Mesothelial cell of epicardium (in vitro differentiated cells): ENCODE results near the gene LBP. TPM values are rescaled to one million over a fixed set of nuclear protein-coding genes. Genes with fewer than 3 reads are reported as not detected.
"Not testable (repeated sequence)": the region's sequence is repeated elsewhere in the genome, so short reads cannot be mapped to it uniquely, and the experiment has no call there.

Experiments used
- DNase-seq, 2 experiments: peaks; one replicate each; pipeline ENCODE4 v3.0.0; 2021; ENCODE audit warnings: low spot score in 2 of 2; ENCODE audit not compliant: unreplicated experiment in 2 of 2
- H3K27ac Mint-ChIP-seq: 2 replicates; pipeline ENCODE4 v1.8.0; 2021; ENCODE audit warnings: mixed read lengths
- H3K27me3 Mint-ChIP-seq: 2 replicates; pipeline ENCODE4 v1.8.0; 2021; ENCODE audit warnings: low read depth, mixed read lengths
- H3K36me3 Mint-ChIP-seq: 2 replicates; pipeline ENCODE4 v1.8.0; 2021; ENCODE audit warnings: mixed read lengths
- H3K4me1 Mint-ChIP-seq: 2 replicates; pipeline ENCODE4 v1.8.0; 2021; ENCODE audit warnings: mixed read lengths
- H3K4me3 Mint-ChIP-seq: 2 replicates; pipeline ENCODE4 v1.8.0; 2021; ENCODE audit warnings: mild to moderate bottlenecking, moderate library complexity, mixed read lengths
- H3K9me3 Mint-ChIP-seq: 2 replicates; pipeline ENCODE4 v1.8.0; 2021; ENCODE audit warnings: mixed read lengths
- total RNA-seq: library from RNA; stranded (reverse); gene quantifications from 3 replicates; pipeline ENCODE4 v1.2.1, GENCODE V29; 2021
- TF ChIP-seq, protein P1 (sequence below): fragments of 200-600 bp; sonication (generic); IDR thresholded peaks from one replicate; pipeline ENCODE4 v1.5.0; 2021; ENCODE audit warnings: antibody characterized with exemption; ENCODE audit not compliant: unreplicated experiment

LBP gene
- total RNA-seq, 1 donor from 2014 or later = not detected

DNA sequence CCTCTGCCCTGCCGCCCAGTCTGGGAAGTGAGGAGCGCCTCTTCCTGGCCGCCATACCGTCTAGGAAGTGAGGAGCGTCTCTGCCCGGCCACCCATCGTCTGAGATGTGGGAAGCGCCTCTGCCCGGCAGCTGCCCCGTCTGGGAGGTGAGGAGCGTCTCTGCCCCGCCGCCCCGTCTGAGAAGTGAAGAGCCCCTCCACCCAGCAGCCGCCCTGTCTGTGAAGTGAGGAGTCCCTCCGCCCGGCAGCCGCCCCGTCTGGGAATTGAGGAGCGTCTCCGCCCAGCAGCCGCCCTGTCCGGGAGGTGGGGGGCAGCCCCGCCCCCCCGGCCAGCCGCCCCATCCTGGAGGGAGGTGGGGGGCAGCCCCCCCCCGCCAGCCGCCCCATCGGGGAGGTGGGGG is 61.0 kb downstream of the LBP start:
- no peaks in the 10 kb centered on the region for H3K4me1 Mint-ChIP-seq
- peaks cover 35% of the 10 kb centered on the region for H3K36me3 Mint-ChIP-seq
- TF ChIP-seq, protein P1, sequence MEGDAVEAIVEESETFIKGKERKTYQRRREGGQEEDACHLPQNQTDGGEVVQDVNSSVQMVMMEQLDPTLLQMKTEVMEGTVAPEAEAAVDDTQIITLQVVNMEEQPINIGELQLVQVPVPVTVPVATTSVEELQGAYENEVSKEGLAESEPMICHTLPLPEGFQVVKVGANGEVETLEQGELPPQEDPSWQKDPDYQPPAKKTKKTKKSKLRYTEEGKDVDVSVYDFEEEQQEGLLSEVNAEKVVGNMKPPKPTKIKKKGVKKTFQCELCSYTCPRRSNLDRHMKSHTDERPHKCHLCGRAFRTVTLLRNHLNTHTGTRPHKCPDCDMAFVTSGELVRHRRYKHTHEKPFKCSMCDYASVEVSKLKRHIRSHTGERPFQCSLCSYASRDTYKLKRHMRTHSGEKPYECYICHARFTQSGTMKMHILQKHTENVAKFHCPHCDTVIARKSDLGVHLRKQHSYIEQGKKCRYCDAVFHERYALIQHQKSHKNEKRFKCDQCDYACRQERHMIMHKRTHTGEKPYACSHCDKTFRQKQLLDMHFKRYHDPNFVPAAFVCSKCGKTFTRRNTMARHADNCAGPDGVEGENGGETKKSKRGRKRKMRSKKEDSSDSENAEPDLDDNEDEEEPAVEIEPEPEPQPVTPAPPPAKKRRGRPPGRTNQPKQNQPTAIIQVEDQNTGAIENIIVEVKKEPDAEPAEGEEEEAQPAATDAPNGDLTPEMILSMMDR = no peak
- no peaks in the 10 kb centered on the region for H3K27me3 Mint-ChIP-seq
- H3K9me3 Mint-ChIP-seq = peaks cover 15% of the 10 kb centered on the region
- no peak for DNase-seq
- H3K4me3 Mint-ChIP-seq = no peak overlapping the region
- H3K27ac Mint-ChIP-seq = no peak overlapping the region

DNA sequence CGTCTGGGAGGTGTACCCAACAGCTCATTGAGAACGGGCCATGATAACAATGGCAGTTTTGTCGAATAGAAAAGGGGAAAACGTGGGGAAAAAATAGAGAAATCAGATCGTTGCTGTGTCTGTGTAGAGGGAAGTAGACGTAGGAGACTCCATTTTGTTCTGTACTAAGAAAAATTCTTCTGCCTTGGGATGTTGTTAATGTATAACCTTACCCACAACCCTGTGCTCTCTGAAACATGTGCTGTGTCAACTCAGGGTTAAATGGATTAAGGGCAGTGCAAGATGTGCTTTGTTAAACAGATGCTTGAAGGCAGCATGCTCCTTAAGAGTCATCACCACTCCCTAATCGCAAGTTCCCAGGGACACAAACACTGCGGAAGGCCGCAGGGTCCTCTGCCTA is 61.5 kb downstream of the LBP start:
- not testable (repeated sequence) for H3K27ac Mint-ChIP-seq, H3K4me1 Mint-ChIP-seq, H3K4me3 Mint-ChIP-seq, DNase-seq, H3K27me3 Mint-ChIP-seq
- Mint-ChIP-seq H3K36me3 (peaks cover 38% of the 10 kb centered on the region), H3K9me3 (peaks cover 15% of the 10 kb centered on the region)

DNA sequence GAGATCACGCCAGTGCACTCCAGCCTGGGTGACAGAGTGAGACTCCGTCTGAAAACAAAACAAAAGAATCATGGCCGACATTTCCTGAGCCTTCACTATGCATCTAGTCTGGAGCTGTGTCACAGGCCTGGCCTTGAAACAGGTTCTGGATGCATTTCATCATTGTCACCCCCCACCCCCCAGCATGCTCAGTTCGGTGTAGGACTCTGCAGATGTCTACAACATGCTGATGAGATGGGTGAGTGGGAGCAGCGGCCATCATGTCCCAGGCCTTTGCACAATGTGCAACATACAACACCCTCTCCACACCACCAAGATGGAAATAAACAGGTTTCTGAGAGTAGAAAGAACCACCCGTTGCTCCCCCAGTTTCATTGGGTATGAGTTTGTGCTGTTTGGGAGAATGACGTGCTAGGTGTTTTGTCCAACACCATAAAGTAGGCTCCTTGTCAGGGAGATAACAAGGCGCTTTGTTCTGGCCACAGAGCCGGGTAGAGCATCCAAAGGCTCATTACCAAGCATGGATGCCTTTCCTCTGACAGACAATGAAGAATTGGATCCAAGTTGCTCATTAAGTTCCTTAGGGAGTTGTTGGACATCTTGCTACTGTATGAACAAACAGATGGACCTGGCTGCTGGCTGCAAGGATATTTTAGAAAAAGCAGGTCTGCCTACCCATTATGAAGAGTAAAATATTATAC is 66.7 kb downstream of the LBP start:
- DNase-seq = no peak

DNA sequence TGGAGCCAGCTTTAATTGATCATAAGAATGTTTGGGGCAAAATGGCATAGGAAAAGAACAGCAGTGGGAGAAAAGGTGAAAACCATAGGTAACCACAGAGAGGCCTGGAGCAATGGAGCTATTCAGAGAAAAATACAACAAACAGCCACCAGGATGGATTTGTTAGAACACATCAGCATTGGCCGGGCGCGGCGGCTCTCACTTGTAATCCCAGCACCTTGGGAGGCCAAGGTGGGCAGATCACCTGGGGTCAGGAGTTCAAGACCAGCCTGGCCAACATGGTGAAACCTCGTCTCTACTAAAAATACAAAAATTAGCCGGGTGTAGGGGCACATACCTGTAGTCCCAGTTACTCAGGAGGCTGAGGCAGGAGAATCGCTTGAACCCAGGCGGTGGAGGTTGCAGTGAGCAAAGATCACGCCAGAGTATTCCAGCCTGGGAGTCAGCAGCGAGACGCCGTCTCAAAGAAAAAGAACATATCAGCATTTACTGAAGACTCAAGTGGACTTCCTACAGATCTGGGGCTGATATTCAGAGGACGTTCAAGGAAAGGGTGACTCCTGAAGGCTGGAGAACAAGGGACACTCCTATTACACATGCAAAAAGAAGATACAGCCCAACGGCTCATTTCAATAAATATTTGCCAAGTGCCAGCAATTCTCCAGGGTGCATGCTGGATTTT is 68.6 kb downstream of the LBP start:
- Mint-ChIP-seq H3K4me1 (no peaks in the 10 kb centered on the region), H3K9me3 (no peaks in the 10 kb centered on the region), H3K27me3 (no peaks in the 10 kb centered on the region), H3K36me3 (peaks cover 53% of the 10 kb centered on the region), H3K27ac (no peak overlapping the region), H3K4me3 (no peak overlapping the region)
- TF ChIP-seq, protein P1 = no peak
- no peak for DNase-seq

More for the DNA sequence above, 66.7 kb downstream of the LBP start:
- TF ChIP-seq, protein P1 = no peak
- Mint-ChIP-seq H3K9me3 (no peaks in the 10 kb centered on the region), H3K4me1 (no peaks in the 10 kb centered on the region), H3K4me3 (no peak overlapping the region), H3K27ac (no peak overlapping the region), H3K27me3 (no peaks in the 10 kb centered on the region), H3K36me3 (peaks cover 53% of the 10 kb centered on the region)

GRCh38 chr20:38418509-38419204 is 72.4 kb downstream of the LBP start:
- Mint-ChIP-seq H3K27me3 (no peaks in the 10 kb centered on the region), H3K36me3 (peaks cover 61% of the 10 kb centered on the region), H3K27ac (no peak overlapping the region), H3K9me3 (no peaks in the 10 kb centered on the region), H3K4me3 (no peak overlapping the region), H3K4me1 (no peaks in the 10 kb centered on the region)
- DNase-seq = no peak
- TF ChIP-seq, protein P1 = no peak
